Measurements from ENCODE around the gene PABPN1. TPM values are rescaled to one million over a fixed set of nuclear protein-coding genes. Genes with fewer than 3 reads are reported as not detected.
A peak's percentile ranks its signal among the peaks of the same experiment; 100 is the strongest.

Gene PABPN1
- total and polyA plus RNA-seq, 2 of the 13 experiments (the other 11 are each of a cell fraction or from before 2014, with no cell fraction given), result 233 to 524 TPM

DNA sequence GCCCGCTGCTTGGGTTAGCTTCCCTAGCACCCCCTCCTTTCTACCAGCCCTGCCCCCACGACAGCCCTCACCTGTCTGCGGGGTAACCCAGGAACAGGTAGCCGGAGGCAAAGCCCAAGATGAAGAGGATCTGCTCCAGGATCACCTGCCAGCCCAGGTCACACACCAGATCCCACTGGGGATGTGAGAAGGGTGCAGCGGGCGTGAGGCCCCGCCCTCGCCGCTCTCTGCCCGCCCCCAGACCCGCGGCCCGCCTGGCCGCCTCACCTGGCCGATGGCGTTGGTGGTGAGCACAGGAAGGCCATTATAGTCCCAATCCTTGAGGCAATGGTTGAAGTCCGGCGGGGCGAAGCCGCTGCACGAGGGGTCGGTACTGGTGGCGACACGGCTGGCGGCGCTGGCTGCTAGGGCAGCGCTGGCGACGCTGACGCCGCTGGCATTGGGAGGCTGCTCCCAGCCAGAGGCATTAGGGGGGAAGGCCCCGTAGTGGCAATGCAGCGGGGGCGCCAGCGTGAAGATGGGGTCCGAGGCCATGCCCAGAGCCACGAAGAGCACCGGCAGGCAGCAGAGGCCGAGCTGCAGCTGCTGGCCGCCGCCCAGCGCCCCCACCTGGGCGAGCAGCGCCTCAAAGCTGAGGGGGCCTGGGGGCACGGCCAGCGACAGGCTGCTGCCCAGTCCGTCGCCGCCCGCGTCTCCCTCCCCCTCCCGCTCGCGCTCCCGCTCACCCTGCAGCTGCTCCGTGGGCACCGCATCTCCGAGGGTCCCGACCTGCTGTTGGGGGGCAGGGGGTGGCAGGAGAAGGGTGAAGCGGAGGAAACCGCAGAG is 30.6 kb downstream of the PABPN1 start:
- in situ Hi-C loops (cut with HindIII; ENCODE audit: extremely low pct_ligation_motif_present, low pct_unique_long_range_greater_than_20kb) (no loop called here), intact Hi-C loops (cut with micrococcal nuclease; ENCODE audit: unreplicated experiment) (no loop called here)
- H4K20me1 ChIP-seq (ENCODE audit: insufficient read depth, low read length), result no peaks in the 10 kb centered on the region
- no peak overlapping the region for H3K27ac ChIP-seq (ENCODE audit: extremely low read length, insufficient read depth, low read length)
- ChIA-PET POLR2A (interaction anchor here (3.4 kb wide), 1 partner anchor 31 kb away, joined by 15 read pairs; the partner anchor contains the start of gene PABPN1), CTCF (ENCODE audit: low intra/inter-chr PET ratio, low total read pairs) (no interaction called here)
- peak overlapping the region; percentile 64 for H3K4me2 ChIP-seq (ENCODE audit: low read depth, low read length)
- BruUV-seq (replicated peaks), result no TSS peak
- DNase-seq (ENCODE audit: low spot score) (no peak), FAIRE-seq (no peak), ATAC-seq (peak; percentile 14)
- H2AFZ ChIP-seq (ENCODE audit: low read length), result no peak overlapping the region
- peaks cover 25 to 90% of the 10 kb centered on the region in 2 experiments for H3K27me3 ChIP-seq (ENCODE audit: control insufficient read depth in 1 of 2, insufficient read depth in 2 of 2, low read length in 2 of 2)
- no peak overlapping the region for H3K9ac ChIP-seq (ENCODE audit: insufficient read depth, low read depth, low read length)
- H3K4me3 ChIP-seq (replicated peaks in 1 of 3; ENCODE audit: insufficient read depth in 1 of 3, low read depth in 2 of 3, low read length in 3 of 3), result peak overlapping the region; percentile 22 to 64 (median 30); a peak in 4 of 6 replicates
- H3K79me2 ChIP-seq (ENCODE audit: insufficient read depth, low read length), result no peaks in the 10 kb centered on the region
- H3K36me3 ChIP-seq (replicated peaks in 1 of 2; ENCODE audit: control insufficient read depth in 1 of 2, insufficient read depth in 2 of 2, low read length in 2 of 2), result no peaks in the 10 kb centered on the region
- WGBS (ENCODE audit: low lambda C conversion rate), result 52% methylated on average over 60 of the region's 61 CpGs
- no peaks in the 10 kb centered on the region for H3K9me3 ChIP-seq (ENCODE audit: low read length)
- H3K4me1 ChIP-seq (ENCODE audit: insufficient read depth, low read length), result no peaks in the 10 kb centered on the region
- TF ChIP-seq CBX2 (IDR thresholded peaks at IDR 0.05; ENCODE audit: low read depth, low read length) (no peak), CBX2 (CRISPR knock-in tag; IDR thresholded peaks at IDR 0.05; ENCODE audit: low read depth) (0 out of 2 replicates have a peak, but pooled peaks have one; percentile 27), ZNF564 (CRISPR knock-in tag; IDR thresholded peaks at IDR 0.05) (no peak), ZNF430 (CRISPR knock-in tag; IDR thresholded peaks at IDR 0.05) (0 out of 2 replicates have a peak, but pooled peaks have one; percentile 21), ADNP (CRISPR knock-in tag; IDR thresholded peaks at IDR 0.05) (no peak), FOXO1 (CRISPR knock-in tag; IDR thresholded peaks at IDR 0.05) (peak; percentile 5; the same call in 1 of the 2 replicates), ZNF780A (CRISPR knock-in tag; IDR thresholded peaks at IDR 0.05) (no peak), ZNF670 (CRISPR knock-in tag; IDR thresholded peaks at IDR 0.05; ENCODE audit: borderline replicate concordance) (no peak), TBL1XR1 (IDR thresholded peaks at IDR 0.05; ENCODE audit: borderline replicate concordance, low read length, partially characterized antibody) (no peak), ZNF343 (CRISPR knock-in tag; IDR thresholded peaks at IDR 0.05) (peak; percentile 62; the same call in 1 of the 2 replicates), MTF2 (CRISPR knock-in tag; IDR thresholded peaks at IDR 0.05; ENCODE audit: borderline replicate concordance) (peak; percentile 9; the same call in 1 of the 2 replicates), HOXA9 (CRISPR knock-in tag; IDR thresholded peaks at IDR 0.05; ENCODE audit: borderline replicate concordance) (no peak), ZNF782 (CRISPR knock-in tag; IDR thresholded peaks at IDR 0.05; ENCODE audit: borderline replicate concordance) (no peak)
- TF ChIP-seq, protein P1, sequence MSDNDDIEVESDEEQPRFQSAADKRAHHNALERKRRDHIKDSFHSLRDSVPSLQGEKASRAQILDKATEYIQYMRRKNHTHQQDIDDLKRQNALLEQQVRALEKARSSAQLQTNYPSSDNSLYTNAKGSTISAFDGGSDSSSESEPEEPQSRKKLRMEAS (IDR thresholded peaks at IDR 0.05), result no peak
- TF ChIP-seq, protein P2, sequence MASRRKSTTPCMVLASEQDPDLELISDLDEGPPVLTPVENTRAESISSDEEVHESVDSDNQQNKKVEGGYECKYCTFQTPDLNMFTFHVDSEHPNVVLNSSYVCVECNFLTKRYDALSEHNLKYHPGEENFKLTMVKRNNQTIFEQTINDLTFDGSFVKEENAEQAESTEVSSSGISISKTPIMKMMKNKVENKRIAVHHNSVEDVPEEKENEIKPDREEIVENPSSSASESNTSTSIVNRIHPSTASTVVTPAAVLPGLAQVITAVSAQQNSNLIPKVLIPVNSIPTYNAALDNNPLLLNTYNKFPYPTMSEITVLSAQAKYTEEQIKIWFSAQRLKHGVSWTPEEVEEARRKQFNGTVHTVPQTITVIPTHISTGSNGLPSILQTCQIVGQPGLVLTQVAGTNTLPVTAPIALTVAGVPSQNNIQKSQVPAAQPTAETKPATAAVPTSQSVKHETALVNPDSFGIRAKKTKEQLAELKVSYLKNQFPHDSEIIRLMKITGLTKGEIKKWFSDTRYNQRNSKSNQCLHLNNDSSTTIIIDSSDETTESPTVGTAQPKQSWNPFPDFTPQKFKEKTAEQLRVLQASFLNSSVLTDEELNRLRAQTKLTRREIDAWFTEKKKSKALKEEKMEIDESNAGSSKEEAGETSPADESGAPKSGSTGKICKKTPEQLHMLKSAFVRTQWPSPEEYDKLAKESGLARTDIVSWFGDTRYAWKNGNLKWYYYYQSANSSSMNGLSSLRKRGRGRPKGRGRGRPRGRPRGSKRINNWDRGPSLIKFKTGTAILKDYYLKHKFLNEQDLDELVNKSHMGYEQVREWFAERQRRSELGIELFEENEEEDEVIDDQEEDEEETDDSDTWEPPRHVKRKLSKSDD (CRISPR knock-in tag; IDR thresholded peaks at IDR 0.05; ENCODE audit: low read depth), result no peak
- TF ChIP-seq, protein P3, sequence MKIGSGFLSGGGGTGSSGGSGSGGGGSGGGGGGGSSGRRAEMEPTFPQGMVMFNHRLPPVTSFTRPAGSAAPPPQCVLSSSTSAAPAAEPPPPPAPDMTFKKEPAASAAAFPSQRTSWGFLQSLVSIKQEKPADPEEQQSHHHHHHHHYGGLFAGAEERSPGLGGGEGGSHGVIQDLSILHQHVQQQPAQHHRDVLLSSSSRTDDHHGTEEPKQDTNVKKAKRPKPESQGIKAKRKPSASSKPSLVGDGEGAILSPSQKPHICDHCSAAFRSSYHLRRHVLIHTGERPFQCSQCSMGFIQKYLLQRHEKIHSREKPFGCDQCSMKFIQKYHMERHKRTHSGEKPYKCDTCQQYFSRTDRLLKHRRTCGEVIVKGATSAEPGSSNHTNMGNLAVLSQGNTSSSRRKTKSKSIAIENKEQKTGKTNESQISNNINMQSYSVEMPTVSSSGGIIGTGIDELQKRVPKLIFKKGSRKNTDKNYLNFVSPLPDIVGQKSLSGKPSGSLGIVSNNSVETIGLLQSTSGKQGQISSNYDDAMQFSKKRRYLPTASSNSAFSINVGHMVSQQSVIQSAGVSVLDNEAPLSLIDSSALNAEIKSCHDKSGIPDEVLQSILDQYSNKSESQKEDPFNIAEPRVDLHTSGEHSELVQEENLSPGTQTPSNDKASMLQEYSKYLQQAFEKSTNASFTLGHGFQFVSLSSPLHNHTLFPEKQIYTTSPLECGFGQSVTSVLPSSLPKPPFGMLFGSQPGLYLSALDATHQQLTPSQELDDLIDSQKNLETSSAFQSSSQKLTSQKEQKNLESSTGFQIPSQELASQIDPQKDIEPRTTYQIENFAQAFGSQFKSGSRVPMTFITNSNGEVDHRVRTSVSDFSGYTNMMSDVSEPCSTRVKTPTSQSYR (CRISPR knock-in tag; IDR thresholded peaks at IDR 0.05; ENCODE audit: borderline replicate concordance), result no peak
- TF ChIP-seq, protein P4, sequence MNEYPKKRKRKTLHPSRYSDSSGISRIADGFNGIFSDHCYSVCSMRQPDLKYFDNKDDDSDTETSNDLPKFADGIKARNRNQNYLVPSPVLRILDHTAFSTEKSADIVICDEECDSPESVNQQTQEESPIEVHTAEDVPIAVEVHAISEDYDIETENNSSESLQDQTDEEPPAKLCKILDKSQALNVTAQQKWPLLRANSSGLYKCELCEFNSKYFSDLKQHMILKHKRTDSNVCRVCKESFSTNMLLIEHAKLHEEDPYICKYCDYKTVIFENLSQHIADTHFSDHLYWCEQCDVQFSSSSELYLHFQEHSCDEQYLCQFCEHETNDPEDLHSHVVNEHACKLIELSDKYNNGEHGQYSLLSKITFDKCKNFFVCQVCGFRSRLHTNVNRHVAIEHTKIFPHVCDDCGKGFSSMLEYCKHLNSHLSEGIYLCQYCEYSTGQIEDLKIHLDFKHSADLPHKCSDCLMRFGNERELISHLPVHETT (CRISPR knock-in tag; conservative IDR thresholded peaks at IDR 0.05), result no peak
